Forelimb muscle (tissue), 1 donor: ENCODE results near the gene BCAS3. TPM values are rescaled to one million over a fixed set of nuclear protein-coding genes. Genes with fewer than 3 reads are reported as not detected.
"Not testable (repeated sequence)": the region's sequence is repeated elsewhere in the genome, so short reads cannot be mapped to it uniquely, and the experiment has no call there.

Experiments used
- DNase-seq: peaks from one replicate; pipeline ENCODE4 v3.0.0-alpha.2; 2013; ENCODE audit warnings: low read depth
- polyA plus RNA-seq: library from polyadenylated mRNA; unstranded; fragments of 120-200 nt; gene quantifications from one replicate; pipeline ENCODE4 v1.2.1, GENCODE V29; 2013; ENCODE audit not compliant: insufficient read length

BCAS3 gene
- polyA plus RNA-seq, 1 donor: 10.1 TPM

GRCh38 chr17:61127960-61128359 lies 450.3 kb downstream of the BCAS3 start:
- DNase-seq: no peak

DNA sequence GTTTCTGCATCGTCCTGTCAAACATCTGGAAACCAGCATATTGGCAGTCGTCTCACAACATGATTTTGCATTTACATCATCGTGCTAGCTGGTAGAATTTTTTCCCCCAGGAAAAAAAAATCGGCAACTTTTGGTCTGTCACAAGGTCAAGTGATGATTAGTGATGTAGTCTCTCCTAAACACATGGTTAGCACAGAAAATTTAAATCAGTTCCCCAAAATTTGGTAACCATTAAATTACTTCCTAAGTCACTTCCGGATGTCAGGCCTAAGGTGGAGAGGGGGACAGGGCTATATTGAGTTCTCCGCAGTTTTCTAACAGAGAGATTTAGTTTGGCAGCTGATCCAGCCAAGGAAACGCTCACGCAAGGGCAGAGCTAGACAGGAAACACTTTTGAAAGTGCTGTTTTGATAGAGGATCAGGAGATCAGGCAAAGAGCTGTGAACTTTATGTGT lies 451.0 kb downstream of the BCAS3 start:
- no peak for DNase-seq

GRCh38 chr17:61129267-61130254 lies 451.9 kb downstream of the BCAS3 start:
- DNase-seq: no peak

- DNase-seq: no peak
Measured at GRCh38 chr17:61130330-61130729, 452.7 kb downstream of the BCAS3 start.

GRCh38 chr17:61131585-61131984 lies 453.9 kb downstream of the BCAS3 start:
- DNase-seq: no peak

DNA sequence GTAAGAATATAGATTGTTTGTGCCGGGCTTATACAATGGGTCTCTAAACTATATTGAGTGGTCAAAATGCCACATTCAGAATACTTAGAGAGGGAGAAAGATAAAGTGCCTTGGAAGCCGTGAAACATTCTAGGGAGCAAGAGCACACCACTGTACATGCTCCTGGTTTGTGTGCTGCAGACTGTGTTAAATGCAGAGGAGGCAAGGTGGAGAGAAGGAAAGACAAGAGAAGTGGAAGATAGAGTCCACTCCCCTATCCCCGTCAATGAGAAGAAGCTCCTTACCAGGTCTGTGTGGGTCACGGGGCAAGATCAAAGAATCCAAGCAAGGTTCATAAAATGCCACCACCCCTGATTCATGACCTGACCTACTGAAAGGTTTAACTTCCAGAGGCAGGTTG lies 454.9 kb downstream of the BCAS3 start:
- DNase-seq: no peak

GRCh38 chr17:61133853-61134252 lies 456.2 kb downstream of the BCAS3 start:
- DNase-seq: no peak

DNA sequence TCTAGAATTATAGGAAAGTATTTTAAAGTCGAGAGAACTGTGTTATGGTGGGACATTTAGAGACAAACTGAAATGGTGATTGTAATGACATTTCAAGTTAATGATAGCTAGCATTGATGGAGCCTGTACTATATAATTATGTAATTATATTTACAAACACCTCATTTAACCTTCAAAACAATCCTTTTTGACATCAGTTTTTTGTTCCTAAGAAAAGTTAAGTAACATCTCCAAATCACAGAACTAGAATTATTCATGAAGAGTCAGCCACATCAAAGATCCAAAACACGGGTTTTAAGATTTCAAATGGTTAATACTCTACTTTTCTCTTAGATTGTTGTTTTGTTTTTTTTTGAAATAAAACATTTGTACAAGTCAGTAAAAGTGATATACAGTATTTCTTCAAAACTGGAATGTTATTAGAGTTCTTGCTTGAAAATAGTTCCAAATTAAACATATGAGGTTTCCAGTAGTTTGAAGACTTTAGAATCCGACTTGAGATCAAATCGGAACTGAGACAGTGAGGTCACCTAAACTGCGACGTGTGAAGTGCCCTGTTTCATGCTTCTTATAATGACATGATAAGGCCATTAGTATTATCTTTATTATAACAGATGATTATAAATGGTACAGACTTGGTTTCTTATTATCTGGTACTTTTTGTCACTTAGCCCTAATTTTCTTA lies 457.0 kb downstream of the BCAS3 start:
- DNase-seq: no peak

DNA sequence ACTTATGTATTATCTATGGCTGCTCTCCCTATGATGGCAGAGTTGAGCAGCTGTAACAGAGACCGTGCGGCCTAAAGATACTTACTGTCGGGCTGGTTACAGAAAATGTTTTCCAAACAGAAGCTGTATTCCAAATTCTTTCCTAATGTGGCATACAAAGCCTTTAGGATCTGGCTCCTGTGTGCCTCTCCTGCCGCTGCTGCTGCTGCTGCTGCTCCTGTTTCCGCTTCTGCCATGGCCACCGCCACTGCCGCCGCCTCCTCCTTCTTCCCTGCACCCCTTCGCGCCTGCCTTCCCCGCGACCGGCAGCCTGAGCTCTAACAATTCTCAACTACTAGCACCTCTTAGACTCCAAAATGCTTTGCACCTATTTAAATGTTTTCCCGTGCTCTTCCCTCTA lies 458.1 kb downstream of the BCAS3 start:
- no peak for DNase-seq

DNA sequence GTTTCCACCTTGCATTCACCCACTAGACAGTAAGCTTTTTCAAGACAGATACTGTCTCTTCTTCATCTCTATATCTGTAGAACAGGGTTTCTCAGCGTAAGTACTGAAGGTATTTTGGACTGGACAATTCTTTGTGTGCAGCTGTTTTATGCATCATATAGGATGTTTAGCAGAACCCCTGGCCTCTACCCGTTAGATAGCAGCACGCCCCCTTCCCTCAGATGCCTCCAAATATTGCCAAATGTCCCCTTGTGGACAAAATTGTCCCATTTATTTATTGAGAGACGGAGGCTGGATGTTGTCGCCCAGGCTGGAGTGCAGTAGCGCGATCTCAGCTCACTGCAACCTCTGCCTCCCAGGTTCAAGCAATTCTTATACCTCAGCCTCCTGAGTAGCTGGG lies 458.6 kb downstream of the BCAS3 start:
- no peak for DNase-seq

DNA sequence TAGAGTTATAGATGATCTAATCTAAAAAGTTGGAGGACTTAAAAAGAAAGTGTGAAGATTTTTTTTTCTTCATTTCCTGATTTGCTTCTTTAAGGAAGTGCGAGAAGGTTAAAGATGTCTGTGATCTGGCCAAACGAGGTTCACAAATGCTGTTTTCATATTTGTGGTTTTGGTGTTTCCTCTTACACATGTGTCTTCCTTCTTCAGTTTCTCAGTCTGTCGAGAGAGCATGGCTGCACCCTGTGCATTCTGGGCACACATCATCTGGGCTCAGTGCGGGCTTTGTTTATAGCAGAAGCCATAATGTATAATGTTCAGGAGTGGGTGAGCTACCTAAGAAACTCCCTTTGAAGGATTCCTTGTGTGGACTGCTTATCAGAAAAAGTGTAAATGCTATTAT lies 461.6 kb downstream of the BCAS3 start:
- DNase-seq: no peak

DNA sequence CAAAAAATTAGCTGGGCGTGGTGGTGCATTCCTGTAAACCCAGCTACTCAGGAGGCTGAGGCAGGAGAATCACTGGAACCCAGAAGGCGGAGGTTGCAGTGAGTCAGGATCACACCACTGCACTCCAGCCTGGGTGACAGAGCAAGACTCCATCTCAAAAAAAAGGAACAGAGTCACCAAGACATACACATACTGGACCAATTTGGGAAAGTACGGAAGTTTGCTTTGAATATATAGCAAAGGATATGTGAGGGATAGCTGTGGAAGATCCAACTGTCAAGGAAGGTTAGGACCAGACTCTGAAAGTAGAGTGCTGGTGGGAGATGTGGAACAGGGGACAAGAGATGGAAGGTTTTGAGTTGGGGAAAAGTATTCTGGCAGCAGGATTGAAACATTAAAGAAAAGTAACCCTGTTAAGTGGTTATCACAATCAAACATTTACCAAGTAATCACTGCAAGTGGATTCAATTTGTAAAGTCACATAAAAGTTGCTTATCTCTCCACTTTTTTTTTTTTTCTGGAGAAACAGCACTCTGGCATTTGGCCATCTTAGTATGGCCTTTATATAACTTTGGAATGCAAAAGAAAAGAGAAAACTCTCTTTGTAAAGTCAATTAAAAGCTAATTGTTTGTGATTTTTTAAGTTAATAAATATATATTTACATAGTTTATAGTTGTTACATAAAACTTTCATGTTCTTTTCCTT lies 462.6 kb downstream of the BCAS3 start:
- DNase-seq: no peak

- no peak for DNase-seq
Measured at GRCh38 chr17:61143026-61143425, 465.4 kb downstream of the BCAS3 start.

DNA sequence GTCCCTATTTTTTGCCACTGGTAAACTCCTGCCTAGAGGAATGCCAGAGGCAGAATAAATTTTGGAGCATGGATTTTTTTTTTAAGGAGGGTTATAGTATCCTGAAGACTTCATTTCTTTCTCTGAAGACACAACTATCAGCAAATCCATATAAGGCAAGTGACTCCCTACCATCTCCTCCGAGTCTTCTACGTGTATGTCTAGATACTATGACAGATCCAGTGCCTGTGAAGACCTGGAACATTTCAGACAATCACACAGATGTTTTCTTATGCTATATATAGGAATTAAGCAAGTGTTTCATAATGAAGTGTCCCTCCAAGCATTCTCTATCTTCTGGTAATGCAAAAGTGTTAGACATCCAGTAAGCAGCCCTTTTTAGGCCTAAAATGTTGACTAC lies 466.5 kb downstream of the BCAS3 start:
- no peak for DNase-seq

GRCh38 chr17:61144617-61145564 lies 467.2 kb downstream of the BCAS3 start:
- no peak for DNase-seq

GRCh38 chr17:61146833-61147232 lies 469.2 kb downstream of the BCAS3 start:
- not testable (repeated sequence) for DNase-seq

DNA sequence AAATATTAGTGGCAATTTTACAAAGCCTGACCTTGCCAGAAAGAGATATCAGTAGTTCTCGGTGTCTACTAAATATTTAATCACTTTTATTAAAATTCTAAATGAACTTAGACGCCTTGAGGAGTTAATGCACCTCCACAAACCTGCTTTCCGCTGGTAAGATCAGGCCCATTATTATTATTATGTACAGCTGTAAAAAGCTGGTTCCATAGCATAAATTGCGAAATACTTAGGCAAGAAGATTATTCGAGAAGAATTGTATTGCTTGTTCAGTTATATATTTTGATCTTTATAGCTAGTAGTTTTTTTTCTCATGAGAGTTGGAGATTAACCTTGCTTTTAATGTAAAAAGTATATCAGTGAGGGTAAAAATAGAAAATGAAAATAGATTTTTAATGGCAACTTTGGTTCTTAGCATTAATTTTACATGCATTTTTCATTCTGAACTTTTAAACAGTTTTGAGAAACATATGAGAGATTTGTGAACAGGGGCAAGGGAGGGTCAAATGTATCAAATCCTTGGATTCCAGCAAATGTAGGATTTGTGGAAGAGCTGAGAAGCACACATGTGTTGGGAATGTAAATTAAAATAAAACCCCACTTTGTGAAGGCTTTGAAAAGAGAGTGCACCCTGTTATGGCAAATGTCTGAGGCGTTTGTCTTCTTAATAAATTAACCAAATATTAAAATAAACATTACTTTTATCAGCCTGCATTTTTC lies 471.6 kb downstream of the BCAS3 start:
- no peak for DNase-seq

- DNase-seq: no peak
Measured at GRCh38 chr17:61149862-61150362, 472.3 kb downstream of the BCAS3 start.

GRCh38 chr17:61150686-61151299 lies 473.1 kb downstream of the BCAS3 start:
- DNase-seq: no peak

DNA sequence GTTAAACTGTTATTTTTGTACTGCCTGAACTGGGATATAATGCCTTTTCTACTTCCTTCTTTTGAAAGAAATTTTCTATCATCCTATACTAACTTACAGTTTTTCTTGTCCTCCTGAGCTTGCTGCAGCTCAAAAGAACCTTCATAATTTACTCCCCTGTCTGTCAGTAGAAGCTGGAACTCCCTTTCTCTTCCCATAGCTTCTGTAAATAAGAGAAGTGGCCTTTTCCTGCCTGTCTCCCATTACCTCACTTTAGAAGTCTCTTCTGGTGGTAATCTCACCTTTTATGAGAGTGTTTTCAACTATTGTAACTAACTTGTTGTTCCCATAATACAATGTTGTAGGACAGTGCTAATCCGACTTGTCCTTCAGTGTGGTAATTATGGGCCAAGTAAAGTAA lies 475.2 kb downstream of the BCAS3 start:
- no peak for DNase-seq
